H1 (cell line): ENCODE measurements around the gene DAW1.

Experiments used
- ASH2L ChIP-seq: fragments of 200-600, 300-600 bp; sonication (generic); IDR thresholded peaks from one replicate; pipeline ENCODE4 v1.7.1; 2017; ENCODE audit warnings: low read length
- CTCF ChIP-seq, 3 experiments: IDR thresholded peaks; 1 replicate in 2 of 3; 2 replicates in 1 of 3; pipeline versions ENCODE4 v1.5.1 to v1.6.1; 2011; ENCODE audit warnings: low read length in 3 of 3, mild to moderate bottlenecking in 3 of 3, inconsistent platforms in 2 of 3, low read depth in 1 of 3, moderate library complexity in 1 of 3; ENCODE audit not compliant: insufficient read depth in 1 of 3; ENCODE audit errors: control extremely low read depth in 1 of 3
- EGR1 ChIP-seq: IDR thresholded peaks from 2 replicates; pipeline ENCODE4 v1.6.1; 2011; ENCODE audit warnings: low read depth, low read length, borderline replicate concordance
- GTF2F1 ChIP-seq: IDR thresholded peaks from 2 replicates; pipeline ENCODE4 v1.6.1; 2012; ENCODE audit warnings: low read depth, low read length, improper control_type of control experiment, borderline replicate concordance
- ZNF274 ChIP-seq: IDR thresholded peaks from 2 replicates; pipeline ENCODE4 v1.7.0; 2012; ENCODE audit warnings: low read length, borderline replicate concordance; ENCODE audit errors: extremely low read depth

GRCh38 chr2:227880460-227880859 lies 9.0 kb downstream of the DAW1 start:
- TF ChIP-seq CTCF (IDR thresholded peaks at IDR 0.05; ENCODE audit: control extremely low read depth in 1 of 3, insufficient read depth in 1 of 3, low read depth in 1 of 3, low read length in 3 of 3) (no peak), EGR1 (no peak), ASH2L (no peak), ZNF274 (no peak), GTF2F1 (no peak)
